KG1 (cell line): ENCODE results near the gene AXIN2.
"Not testable (repeated sequence)": the region's sequence is repeated elsewhere in the genome, so short reads cannot be mapped to it uniquely, and the experiment has no call there.

ENCODE experiments used
- DNase-seq: peaks from one replicate; lab custom pipeline; 2025; lab: John Stamatoyannopoulos, UW

AXIN2 gene

GRCh38 chr17:65536573-65537342 lies 24.7 kb downstream of the AXIN2 start:
- no peak for DNase-seq

GRCh38 chr17:65535777-65536572 lies 25.5 kb downstream of the AXIN2 start:
- DNase-seq, result no peak

- no peak for DNase-seq
These were observed 27.5 kb downstream of the AXIN2 start for GRCh38 chr17:65533852-65534457.

- no peak for DNase-seq
These were observed 28.2 kb downstream of the AXIN2 start for GRCh38 chr17:65533056-65533745.

- no peak for DNase-seq
These were observed 29.2 kb downstream of the AXIN2 start for GRCh38 chr17:65532101-65532890.

GRCh38 chr17:65531256-65532100 lies 30.0 kb downstream of the AXIN2 start:
- no peak for DNase-seq

- DNase-seq, result no peak
These were observed 30.8 kb downstream of the AXIN2 start for GRCh38 chr17:65530523-65531255.

GRCh38 chr17:65529761-65530522 lies 31.5 kb downstream of the AXIN2 start:
- no peak for DNase-seq

- no peak for DNase-seq
These were observed 32.3 kb downstream of the AXIN2 start for GRCh38 chr17:65529040-65529633.

GRCh38 chr17:65527857-65528591 lies 33.4 kb downstream of the AXIN2 start:
- DNase-seq, result no peak

- no peak for DNase-seq
These were observed 34.1 kb downstream of the AXIN2 start for GRCh38 chr17:65527381-65527780.

GRCh38 chr17:65526854-65527253 lies 34.6 kb downstream of the AXIN2 start:
- DNase-seq, result not testable (repeated sequence)

GRCh38 chr17:65523853-65524664 lies 37.4 kb downstream of the AXIN2 start:
- no peak for DNase-seq

- no peak for DNase-seq
These were observed 38.0 kb downstream of the AXIN2 start for GRCh38 chr17:65523411-65523810.

- DNase-seq, result no peak
These were observed 38.6 kb downstream of the AXIN2 start for GRCh38 chr17:65522751-65523404.

- DNase-seq, result no peak
These were observed 42.0 kb downstream of the AXIN2 start for GRCh38 chr17:65519462-65519861.

GRCh38 chr17:65518256-65518655 lies 43.2 kb downstream of the AXIN2 start:
- no peak for DNase-seq
